SK-N-SH (cell line): ENCODE data around the gene GXYLT2. TPM values are rescaled to one million over a fixed set of nuclear protein-coding genes. Genes with fewer than 3 reads are reported as not detected.
A peak's percentile ranks its signal among the peaks of the same experiment; 100 is the strongest.

ENCODE experiments used
- CTCF ChIA-PET: fragments of 300-600, 350-600 bp; formaldehyde crosslinking; extraction: SDS; loops from one replicate; lab custom pipeline; 2021; lab: Yijun Ruan, JAX
- POLR2A ChIA-PET: fragments of 350-600 bp; sonication (Branson Sonifier 250); formaldehyde crosslinking; extraction: SDS; loops from one replicate; lab custom pipeline; 2020; ENCODE audit warnings: antibody characterized with exemption, inconsistent platforms; lab: Yijun Ruan, JAX
- DNase-seq: peaks from one replicate; pipeline ENCODE4 v3.0.0; 2012
- H2AFZ ChIP-seq: fragments of 200-600 bp; sonication (generic); 2 replicates; pipeline ENCODE4 v1.8.1; 2016; ENCODE audit warnings: antibody characterized with exemption, mild to moderate bottlenecking, low read depth
- H3F3A ChIP-seq: fragments of 200-600 bp; sonication (generic); replicated peaks from 2 replicates; pipeline ENCODE3; 2016; ENCODE audit warnings: antibody characterized with exemption, mild to moderate bottlenecking; ENCODE audit not compliant: insufficient read depth
- H3K27ac ChIP-seq, 2 experiments: fragments of 200-500 bp in 1 of 2; fragments of 200-600 bp in 1 of 2; sonication (Bioruptor generic) in 1 of 2; sonication (generic), shearing (Covaris generic) in 1 of 2; 2 replicates each; pipeline versions ENCODE4 v1.5.1 to v1.6.1; 2014 to 2016; ENCODE audit warnings: low read depth in 2 of 2, inconsistent platforms in 1 of 2, low read length in 1 of 2, mild to moderate bottlenecking in 1 of 2, mixed read lengths in 1 of 2
- H3K27me3 ChIP-seq: fragments of 200-600 bp; sonication (generic), shearing (Covaris generic); 2 replicates; pipeline ENCODE4 v1.6.1; 2016; ENCODE audit warnings: mixed run types; ENCODE audit not compliant: insufficient read depth
- H3K36me3 ChIP-seq, 2 experiments: fragments of 200-500 bp in 1 of 2; fragments of 200-600 bp in 1 of 2; sonication (Bioruptor generic) in 1 of 2; sonication (generic) in 1 of 2; replicated peaks in 1 of 2; 2 replicates each; pipeline versions ENCODE3 to v1.5.1; 2014 to 2016; ENCODE audit warnings: low read length in 1 of 2, mild to moderate bottlenecking in 1 of 2; ENCODE audit not compliant: insufficient read depth in 2 of 2, control insufficient read depth in 1 of 2
- H3K4me1 ChIP-seq, 2 experiments: fragments of 200-500 bp in 1 of 2; fragments of 200-600 bp in 1 of 2; sonication (Bioruptor generic) in 1 of 2; sonication (generic), shearing (Covaris generic) in 1 of 2; 2 replicates each; pipeline versions ENCODE4 v1.5.1 to v1.6.1; 2014 to 2016; ENCODE audit warnings: low read depth in 1 of 2, low read length in 1 of 2, mixed run types in 1 of 2; ENCODE audit not compliant: insufficient read depth in 2 of 2, control insufficient read depth in 1 of 2
- H3K4me2 ChIP-seq: fragments of 200-600 bp; sonication (generic), shearing (Covaris generic); 2 replicates; pipeline ENCODE4 v1.6.1; 2017; ENCODE audit warnings: mixed run types
- H3K4me3 ChIP-seq, 2 experiments: fragments of 200-500 bp in 1 of 2; fragments of 200-600 bp in 1 of 2; sonication (Bioruptor generic) in 1 of 2; sonication (generic), shearing (Covaris generic) in 1 of 2; 2 replicates each; pipeline versions ENCODE4 v1.5.1 to v1.8.1; 2014 to 2016; ENCODE audit warnings: low read depth in 2 of 2, inconsistent platforms in 1 of 2, low read length in 1 of 2, mild to moderate bottlenecking in 1 of 2, mixed read lengths in 1 of 2, moderate library complexity in 1 of 2
- H3K79me2 ChIP-seq: fragments of 200-600 bp; sonication (generic); 2 replicates; pipeline ENCODE4 v1.8.1; 2017; ENCODE audit warnings: mild to moderate bottlenecking; ENCODE audit not compliant: insufficient read depth
- H3K9ac ChIP-seq: fragments of 200-600 bp; sonication (generic); 2 replicates; pipeline ENCODE4 v1.6.1; 2017; ENCODE audit warnings: mixed run types
- H3K9me2 ChIP-seq: fragments of 200-600 bp; sonication (generic); 2 replicates; pipeline ENCODE4 v1.6.1; 2017; ENCODE audit warnings: mixed run types
- H3K9me3 ChIP-seq: fragments of 200-600 bp; sonication (generic); 2 replicates; pipeline ENCODE4 v1.6.1; 2017; ENCODE audit warnings: mixed run types, mild to moderate bottlenecking, moderate library complexity
- H4K20me1 ChIP-seq: fragments of 200-600 bp; sonication (generic); 2 replicates; pipeline ENCODE4 v1.6.1; 2017; ENCODE audit warnings: mild to moderate bottlenecking, mixed run types; ENCODE audit not compliant: insufficient read depth
- CTCF ChIP-seq: fragments of 200-600 bp; sonication (generic); IDR thresholded peaks from 2 replicates; pipeline ENCODE4 v1.6.1; 2017; ENCODE audit warnings: antibody characterized with exemption, mild to moderate bottlenecking, moderate library complexity
- EZH2phosphoT487 ChIP-seq: fragments of 200-600 bp; sonication (generic); IDR thresholded peaks from 2 replicates; pipeline ENCODE4 v1.6.1; 2017; ENCODE audit warnings: low read depth, mixed run types, mild to moderate bottlenecking, antibody characterized with exemption, moderate library complexity, borderline replicate concordance
- FOSL2 ChIP-seq: IDR thresholded peaks from 2 replicates; pipeline ENCODE4 v1.4.0; 2012; ENCODE audit warnings: low read depth, mild to moderate bottlenecking, moderate library complexity, borderline replicate concordance
- FOXM1 ChIP-seq: IDR thresholded peaks from 2 replicates; pipeline ENCODE4 v1.4.0; 2012; ENCODE audit warnings: low read depth, mild to moderate bottlenecking
- GABPA ChIP-seq: IDR thresholded peaks from 2 replicates; pipeline ENCODE4 v1.4.0; 2012; ENCODE audit warnings: low read depth, mild to moderate bottlenecking
- JUND ChIP-seq: IDR thresholded peaks from 2 replicates; pipeline ENCODE4 v1.4.0; 2012
- NRF1 ChIP-seq: IDR thresholded peaks from 2 replicates; pipeline ENCODE4 v1.6.1; 2012; ENCODE audit warnings: low read depth, mild to moderate bottlenecking, low read length
- POLR2AphosphoS5 ChIP-seq: IDR thresholded peaks from 2 replicates; pipeline ENCODE4 v1.6.1; 2012; ENCODE audit warnings: low read depth, low read length
- RAD21 ChIP-seq: IDR thresholded peaks from 2 replicates; pipeline ENCODE4 v1.6.1; 2012; ENCODE audit warnings: mild to moderate bottlenecking, low read length
- TCF12 ChIP-seq: IDR thresholded peaks from 2 replicates; pipeline ENCODE4 v1.4.0; 2012
- USF1 ChIP-seq: IDR thresholded peaks from 2 replicates; pipeline ENCODE4 v1.4.0; 2012; ENCODE audit warnings: low read depth, borderline replicate concordance
- WGBS: methylation state at CpG from one replicate; pipeline ENCODE4 v1.1.6; 2017; ENCODE audit warnings: low lambda C conversion rate; 5-methylcytosine and 5-hydroxymethylcytosine counted together
- polyA plus RNA-seq, 3 experiments: library from polyadenylated mRNA; depleted of rRNA; stranded (reverse); fragments of >200 nt; gene quantifications; 2 replicates each; pipeline ENCODE4 v1.2.3, GENCODE V29; 2012
- TF ChIP-seq, protein P1 (sequence below): IDR thresholded peaks from 2 replicates; pipeline ENCODE4; 2012

Gene GXYLT2
- polyA plus RNA-seq, 1 of the 3 experiments (the other 2 are of a cell fraction): 9.1 TPM

GRCh38 chr3:72892081-72892775, 4.4 kb downstream of the GXYLT2 start (continued):
- TF ChIP-seq CTCF: no peak
- TF ChIP-seq JUND: peak; percentile 28; the same call in 1 of the 2 replicates
- TF ChIP-seq POLR2AphosphoS5: peak; percentile 16; the same call in 1 of the 2 replicates
- TF ChIP-seq, protein P1, sequence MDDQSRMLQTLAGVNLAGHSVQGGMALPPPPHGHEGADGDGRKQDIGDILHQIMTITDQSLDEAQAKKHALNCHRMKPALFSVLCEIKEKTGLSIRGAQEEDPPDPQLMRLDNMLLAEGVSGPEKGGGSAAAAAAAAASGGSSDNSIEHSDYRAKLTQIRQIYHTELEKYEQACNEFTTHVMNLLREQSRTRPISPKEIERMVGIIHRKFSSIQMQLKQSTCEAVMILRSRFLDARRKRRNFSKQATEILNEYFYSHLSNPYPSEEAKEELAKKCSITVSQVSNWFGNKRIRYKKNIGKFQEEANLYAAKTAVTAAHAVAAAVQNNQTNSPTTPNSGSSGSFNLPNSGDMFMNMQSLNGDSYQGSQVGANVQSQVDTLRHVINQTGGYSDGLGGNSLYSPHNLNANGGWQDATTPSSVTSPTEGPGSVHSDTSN: peak; percentile 26; the same call in 1 of the 2 replicates
- TF ChIP-seq GABPA: no peak
- TF ChIP-seq EZH2phosphoT487: no peak
- TF ChIP-seq NRF1: no peak
- TF ChIP-seq FOSL2: peak; percentile 24; the same call in 1 of the 2 replicates

- Histone ChIP-seq H3K27ac (peak overlapping the region; percentile 88 to 92), H3K9ac (no peak overlapping the region), H3F3A (peaks cover 30% of the 10 kb centered on the region), H3K9me2 (no peaks in the 10 kb centered on the region), H3K4me3 (no peak overlapping the region), H3K4me1 (peaks cover 29 to 30% of the 10 kb centered on the region in 2 experiments; a peak in 3 of 4 replicates), H3K4me2 (peak overlapping the region; percentile 68; the same call in 1 of the 2 replicates), H3K79me2 (peaks cover 22% of the 10 kb centered on the region; the same call in 1 of the 2 replicates), H3K27me3 (no peaks in the 10 kb centered on the region), H4K20me1 (no peaks in the 10 kb centered on the region), H2AFZ (no peak overlapping the region), H3K9me3 (no peaks in the 10 kb centered on the region), H3K36me3 (no peaks in the 10 kb centered on the region)
- DNase-seq: peak; percentile 40
- TF ChIP-seq RAD21: no peak
- TF ChIP-seq USF1: no peak
- TF ChIP-seq FOXM1: no peak
- peak; percentile 57 for TF ChIP-seq CTCF
- no peak for TF ChIP-seq TCF12
- no peak for TF ChIP-seq JUND
- POLR2A ChIA-PET: no interaction called here
- WGBS: 90% methylated on average over 4 of the region's 4 CpGs
- CTCF ChIA-PET: no interaction called here
Observed at GRCh38 chr3:72892870-72893269, 5.0 kb downstream of the GXYLT2 start.
